H9 (cell line): ENCODE results near the gene SH3GLB2. TPM values are rescaled to one million over a fixed set of nuclear protein-coding genes. Genes with fewer than 3 reads are reported as not detected.

Experiments used
- DNase-seq: peaks from one replicate; pipeline ENCODE4 v3.0.0-alpha.2; 2017
- H2AFZ ChIP-seq: one replicate; pipeline ENCODE4 v1.6.1; 2013; ENCODE audit warnings: mild to moderate bottlenecking, low read length, control low read depth, moderate library complexity
- H2AK5ac ChIP-seq: 2 replicates; pipeline ENCODE4 v1.6.1; 2013; ENCODE audit warnings: low read length, control low read depth, mixed read lengths; ENCODE audit not compliant: insufficient read length
- H2BK120ac ChIP-seq: one replicate; pipeline ENCODE4 v1.6.1; 2013; ENCODE audit warnings: low read depth, mild to moderate bottlenecking, low read length, control low read depth, inconsistent platforms; ENCODE audit not compliant: poor library complexity, severe bottlenecking
- H2BK12ac ChIP-seq: 2 replicates; pipeline ENCODE4 v1.6.1; 2013; ENCODE audit warnings: low read length, control low read depth, mixed read lengths, low read depth; ENCODE audit not compliant: insufficient read length
- H2BK15ac ChIP-seq: 2 replicates; pipeline ENCODE4 v1.6.1; 2013; ENCODE audit warnings: low read depth, low read length, control low read depth
- H2BK20ac ChIP-seq: one replicate; pipeline ENCODE4 v1.6.1; 2013; ENCODE audit warnings: low read depth, mild to moderate bottlenecking, low read length, control low read depth, inconsistent platforms; ENCODE audit not compliant: poor library complexity, severe bottlenecking
- H2BK5ac ChIP-seq: 2 replicates; pipeline ENCODE4 v1.6.1; 2013; ENCODE audit warnings: low read length, control low read depth, mixed read lengths; ENCODE audit not compliant: insufficient read length
- H3K14ac ChIP-seq: 2 replicates; pipeline ENCODE4 v1.6.1; 2013; ENCODE audit warnings: low read length, control low read depth; ENCODE audit not compliant: insufficient read depth
- H3K18ac ChIP-seq: 2 replicates; pipeline ENCODE4 v1.6.1; 2013; ENCODE audit warnings: low read depth, mild to moderate bottlenecking, mixed read lengths, low read length, control low read depth; ENCODE audit not compliant: insufficient read length
- H3K23ac ChIP-seq: 2 replicates; pipeline ENCODE4 v1.6.1; 2013; ENCODE audit warnings: low read length, control low read depth, mixed read lengths, low read depth; ENCODE audit not compliant: insufficient read length
- H3K23me2 ChIP-seq: 2 replicates; pipeline ENCODE4 v1.6.1; 2013; ENCODE audit warnings: low read depth, mild to moderate bottlenecking, mixed read lengths, low read length, control low read depth; ENCODE audit not compliant: insufficient read length, poor library complexity, severe bottlenecking
- H3K27ac ChIP-seq: 2 replicates; pipeline ENCODE4 v1.5.1; 2013; ENCODE audit warnings: low read length, control low read depth, mixed read lengths, low read depth; ENCODE audit not compliant: insufficient read length
- H3K27me3 ChIP-seq: 2 replicates; pipeline ENCODE4 v1.6.1; 2013; ENCODE audit warnings: low read length, control low read depth, inconsistent platforms; ENCODE audit not compliant: insufficient read depth
- H3K4ac ChIP-seq: 2 replicates; pipeline ENCODE4 v1.6.1; 2013; ENCODE audit warnings: low read depth, mild to moderate bottlenecking, control low read depth, inconsistent platforms, low read length, moderate library complexity
- H3K4me1 ChIP-seq: 2 replicates; pipeline ENCODE4 v1.6.1; 2013; ENCODE audit warnings: low read length, control low read depth, inconsistent platforms; ENCODE audit not compliant: insufficient read depth
- H3K4me2 ChIP-seq: 2 replicates; pipeline ENCODE4 v1.6.1; 2013; ENCODE audit warnings: low read length, control low read depth, mixed read lengths; ENCODE audit not compliant: insufficient read length, insufficient read depth
- H3K56ac ChIP-seq: 2 replicates; pipeline ENCODE4 v1.6.1; 2013; ENCODE audit warnings: low read depth, mild to moderate bottlenecking, mixed read lengths, low read length, control low read depth; ENCODE audit not compliant: insufficient read length
- H3K79me1 ChIP-seq: 2 replicates; pipeline ENCODE4 v1.6.1; 2013; ENCODE audit warnings: low read depth, mild to moderate bottlenecking, moderate library complexity, low read length, control low read depth, inconsistent platforms; ENCODE audit not compliant: insufficient read depth, poor library complexity, severe bottlenecking
- H3K79me2 ChIP-seq: 2 replicates; pipeline ENCODE4 v1.6.1; 2013; ENCODE audit warnings: low read length, control low read depth, inconsistent platforms; ENCODE audit not compliant: insufficient read depth
- H3K9ac ChIP-seq: 2 replicates; pipeline ENCODE4 v1.6.1; 2013; ENCODE audit warnings: low read length, control low read depth, mixed read lengths; ENCODE audit not compliant: insufficient read length; ENCODE audit errors: extremely low read depth
- H3K9me3 ChIP-seq: one replicate; pipeline ENCODE4 v1.6.1; 2013; ENCODE audit warnings: low read depth, low read length, inconsistent platforms; ENCODE audit not compliant: control insufficient read depth
- H3T11ph ChIP-seq: one replicate; pipeline ENCODE4 v1.6.1; 2013; ENCODE audit warnings: mild to moderate bottlenecking, low read length, control low read depth, inconsistent platforms
- H4K20me1 ChIP-seq: one replicate; pipeline ENCODE4 v1.6.1; 2013; ENCODE audit not compliant: control insufficient read depth, insufficient read length, insufficient read depth
- H4K5ac ChIP-seq: 2 replicates; pipeline ENCODE4 v1.6.1; 2013; ENCODE audit warnings: low read depth, mild to moderate bottlenecking, mixed read lengths, low read length, control low read depth; ENCODE audit not compliant: insufficient read length
- H4K8ac ChIP-seq: replicated peaks from 2 replicates; pipeline ENCODE4 v1.6.1; 2013; ENCODE audit warnings: low read length, control low read depth, mixed read lengths, low read depth; ENCODE audit not compliant: insufficient read length
- H4K91ac ChIP-seq: 2 replicates; pipeline ENCODE4 v1.6.1; 2013; ENCODE audit warnings: low read depth, mild to moderate bottlenecking, moderate library complexity, mixed read lengths, low read length, control low read depth; ENCODE audit not compliant: insufficient read length
- H3K27ac Mint-ChIP-seq, 3 experiments: 2 replicates in 2 of 3; 3 replicates in 1 of 3; pipeline ENCODE4 v1.8.0; 2020 to 2021; ENCODE audit warnings: mixed read lengths in 3 of 3, mild to moderate bottlenecking in 1 of 3, moderate library complexity in 1 of 3
- H3K27me3 Mint-ChIP-seq: 2 replicates; pipeline ENCODE4 v1.8.0; 2021; ENCODE audit warnings: low read depth, mild to moderate bottlenecking, moderate library complexity, mixed read lengths
- H3K36me3 Mint-ChIP-seq, 3 experiments: 2 replicates in 2 of 3; 3 replicates in 1 of 3; pipeline ENCODE4 v1.8.0; 2020 to 2021; ENCODE audit warnings: low read depth in 3 of 3, mixed read lengths in 3 of 3; ENCODE audit not compliant: insufficient read depth in 1 of 3
- H3K4me1 Mint-ChIP-seq, 2 experiments: 2 replicates each; pipeline ENCODE4 v1.8.0; 2020; ENCODE audit warnings: mixed read lengths in 2 of 2
- H3K4me3 Mint-ChIP-seq, 2 experiments: 2 replicates in 1 of 2; 3 replicates in 1 of 2; pipeline ENCODE4 v1.8.0; 2020 to 2021; ENCODE audit warnings: mild to moderate bottlenecking in 2 of 2, mixed read lengths in 2 of 2, moderate library complexity in 1 of 2
- H3K9me3 Mint-ChIP-seq, 2 experiments: 2 replicates in 1 of 2; 3 replicates in 1 of 2; pipeline ENCODE4 v1.8.0; 2020; ENCODE audit warnings: mild to moderate bottlenecking in 2 of 2, mixed read lengths in 2 of 2, moderate library complexity in 1 of 2
- WGBS: extraction: QIAGEN DNeasy Blood & Tissue Kit; methylation state at CpG from one replicate; pipeline ENCODE4 v1.1.7; 2013; ENCODE audit warnings: missing lambda C conversion rate, low lambda C conversion rate, mixed read lengths; ENCODE audit not compliant: insufficient read length; ENCODE audit errors: extremely low coverage; 5-methylcytosine and 5-hydroxymethylcytosine counted together
- total RNA-seq: library from RNA; stranded (reverse); gene quantifications from 2 replicates; pipeline ENCODE4 v1.2.1, GENCODE V29; 2021
- TF ChIP-seq, protein P1 (sequence below): fragments of 200-600 bp; sonication (generic); conservative IDR thresholded peaks from 3 replicates; pipeline ENCODE4 v1.8.0; 2021; ENCODE audit warnings: antibody characterized with exemption, mild to moderate bottlenecking

Gene SH3GLB2
- total RNA-seq, 1 experiment from 2014 or later, result 69.5 TPM

DNA sequence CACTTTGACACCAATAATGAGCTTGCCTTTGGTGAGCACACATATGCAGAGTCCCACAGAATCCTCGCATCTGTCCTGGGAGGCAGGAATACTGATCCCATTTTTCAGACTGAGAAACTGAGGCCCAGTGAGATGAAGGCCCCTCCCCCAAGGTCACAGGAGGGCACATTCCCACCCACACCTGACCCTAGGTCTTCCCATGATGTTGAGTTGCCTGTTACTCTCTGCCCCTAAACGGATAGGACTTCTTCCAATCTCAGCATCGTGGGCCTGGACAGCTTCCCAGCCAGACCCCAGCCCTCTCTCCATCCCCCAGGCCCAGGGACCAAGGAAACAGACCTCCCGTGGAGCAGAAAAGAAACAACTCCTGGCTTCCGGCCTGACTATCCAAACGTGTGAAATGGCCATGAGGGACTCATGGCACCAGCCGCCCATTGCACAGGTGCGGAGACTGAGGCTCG is 877 bp downstream of the SH3GLB2 start:
- H3K79me2 ChIP-seq, result peaks cover 2% of the 10 kb centered on the region; the same call in 1 of the 2 replicates
- H3K4me1 Mint-ChIP-seq, result peaks cover 9 to 48% of the 10 kb centered on the region in 2 experiments
- H2BK120ac ChIP-seq, result no peak overlapping the region
- H3K14ac ChIP-seq, result peak overlapping the region; percentile 57; the same call in 1 of the 2 replicates
- no peak overlapping the region for H3K56ac ChIP-seq
- H2BK5ac ChIP-seq, result no peak overlapping the region
- no peaks in the 10 kb centered on the region; the same call in 1 of the 2 replicates for H3K4me1 ChIP-seq
- H3K27me3 Mint-ChIP-seq, result no peaks in the 10 kb centered on the region
- H2BK20ac ChIP-seq, result no peak overlapping the region
- no peak overlapping the region for H2BK12ac ChIP-seq
- peak overlapping the region; percentile 76 to 90 for H3K4me3 Mint-ChIP-seq
- no peak overlapping the region for H4K5ac ChIP-seq
- TF ChIP-seq, protein P1, sequence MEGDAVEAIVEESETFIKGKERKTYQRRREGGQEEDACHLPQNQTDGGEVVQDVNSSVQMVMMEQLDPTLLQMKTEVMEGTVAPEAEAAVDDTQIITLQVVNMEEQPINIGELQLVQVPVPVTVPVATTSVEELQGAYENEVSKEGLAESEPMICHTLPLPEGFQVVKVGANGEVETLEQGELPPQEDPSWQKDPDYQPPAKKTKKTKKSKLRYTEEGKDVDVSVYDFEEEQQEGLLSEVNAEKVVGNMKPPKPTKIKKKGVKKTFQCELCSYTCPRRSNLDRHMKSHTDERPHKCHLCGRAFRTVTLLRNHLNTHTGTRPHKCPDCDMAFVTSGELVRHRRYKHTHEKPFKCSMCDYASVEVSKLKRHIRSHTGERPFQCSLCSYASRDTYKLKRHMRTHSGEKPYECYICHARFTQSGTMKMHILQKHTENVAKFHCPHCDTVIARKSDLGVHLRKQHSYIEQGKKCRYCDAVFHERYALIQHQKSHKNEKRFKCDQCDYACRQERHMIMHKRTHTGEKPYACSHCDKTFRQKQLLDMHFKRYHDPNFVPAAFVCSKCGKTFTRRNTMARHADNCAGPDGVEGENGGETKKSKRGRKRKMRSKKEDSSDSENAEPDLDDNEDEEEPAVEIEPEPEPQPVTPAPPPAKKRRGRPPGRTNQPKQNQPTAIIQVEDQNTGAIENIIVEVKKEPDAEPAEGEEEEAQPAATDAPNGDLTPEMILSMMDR, result no peak
- peak overlapping the region; percentile 15 to 88 (median 69); a peak in 4 of 7 replicates for H3K27ac Mint-ChIP-seq
- H3K9me3 ChIP-seq, result no peaks in the 10 kb centered on the region
- no peak overlapping the region for H3T11ph ChIP-seq
- H2AFZ ChIP-seq, result no peak overlapping the region
- H3K9me3 Mint-ChIP-seq, result no peaks in the 10 kb centered on the region
- no peaks in the 10 kb centered on the region for H3K27me3 ChIP-seq
- no peaks in the 10 kb centered on the region for H4K20me1 ChIP-seq
- no peak overlapping the region for H3K4ac ChIP-seq
- H3K23ac ChIP-seq, result no peak overlapping the region
- H3K79me1 ChIP-seq, result peaks cover 12% of the 10 kb centered on the region
- no CpG with 5 or more reads among the region's 9 CpGs for WGBS
- H3K18ac ChIP-seq, result peak overlapping the region; percentile 27
- no peak overlapping the region for H3K9ac ChIP-seq
- DNase-seq, result no peak
- H3K4me2 ChIP-seq, result peak overlapping the region; percentile 26
- H3K27ac ChIP-seq, result no peak overlapping the region
- H2BK15ac ChIP-seq, result no peak overlapping the region
- H4K91ac ChIP-seq, result no peak overlapping the region
- no peak overlapping the region for H2AK5ac ChIP-seq
- peaks cover 0 to under 1% (median 0%) of the 10 kb centered on the region in 3 experiments; a peak in 3 of 7 replicates for H3K36me3 Mint-ChIP-seq
- peaks cover 8% of the 10 kb centered on the region for H3K23me2 ChIP-seq
- no peak overlapping the region for H4K8ac ChIP-seq
